Progenitor cell of endocrine pancreas (in vitro differentiated cells): Measurements from ENCODE around the gene KRT1. TPM values are rescaled to one million over a fixed set of nuclear protein-coding genes. Genes with fewer than 3 reads are reported as not detected.

Experiments used
- DNase-seq: peaks from one replicate; pipeline ENCODE4 v3.0.0; 2021; ENCODE audit warnings: low spot score; ENCODE audit not compliant: unreplicated experiment
- H3K27ac Mint-ChIP-seq: 2 replicates; pipeline ENCODE4 v1.8.0; 2021; ENCODE audit warnings: mild to moderate bottlenecking, moderate library complexity, mixed read lengths
- H3K27me3 Mint-ChIP-seq: 2 replicates; pipeline ENCODE4 v1.8.0; 2021; ENCODE audit warnings: mixed read lengths
- H3K36me3 Mint-ChIP-seq: 2 replicates; pipeline ENCODE4 v1.8.0; 2022; ENCODE audit warnings: mixed read lengths; ENCODE audit not compliant: insufficient read depth
- H3K4me1 Mint-ChIP-seq: 2 replicates; pipeline ENCODE4 v1.8.0; 2021; ENCODE audit warnings: low read depth, mixed read lengths
- H3K4me3 Mint-ChIP-seq: 2 replicates; pipeline ENCODE4 v1.8.0; 2021; ENCODE audit warnings: low read depth, mild to moderate bottlenecking, moderate library complexity, mixed read lengths
- H3K9me3 Mint-ChIP-seq: 2 replicates; pipeline ENCODE4 v1.8.0; 2021; ENCODE audit warnings: low read depth, mixed read lengths
- total RNA-seq: library from RNA; stranded (reverse); gene quantifications from 2 replicates; pipeline ENCODE4 v1.2.1, GENCODE V29; 2021
- TF ChIP-seq, protein P1 (sequence below): fragments of 200-600 bp; sonication (generic); IDR thresholded peaks from one replicate; pipeline ENCODE4 v1.5.0; 2021; ENCODE audit warnings: antibody characterized with exemption, mild to moderate bottlenecking; ENCODE audit not compliant: unreplicated experiment

The KRT1 gene
- total RNA-seq, 1 donor from 2014 or later, result not detected

DNA sequence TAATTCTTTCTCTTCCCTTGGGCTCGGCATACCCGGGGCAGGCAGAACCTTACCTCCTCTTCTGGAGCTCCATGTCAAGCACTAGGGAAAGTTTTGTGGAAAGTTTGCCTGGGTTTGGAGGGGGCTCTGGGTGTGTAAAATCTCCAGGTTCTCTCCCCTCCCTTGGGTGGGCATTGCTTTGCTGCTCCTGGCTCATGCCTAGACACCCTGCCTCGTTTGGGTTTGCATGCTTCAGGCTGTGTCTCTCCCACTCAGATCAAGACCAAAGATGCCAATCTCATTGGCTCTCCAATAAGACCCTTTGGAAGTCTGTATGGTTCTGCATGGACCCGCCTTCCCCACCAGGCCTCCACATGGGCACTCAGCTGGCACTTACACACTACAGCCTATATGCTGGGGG, 22.0 kb downstream of the KRT1 start:
- TF ChIP-seq, protein P1, sequence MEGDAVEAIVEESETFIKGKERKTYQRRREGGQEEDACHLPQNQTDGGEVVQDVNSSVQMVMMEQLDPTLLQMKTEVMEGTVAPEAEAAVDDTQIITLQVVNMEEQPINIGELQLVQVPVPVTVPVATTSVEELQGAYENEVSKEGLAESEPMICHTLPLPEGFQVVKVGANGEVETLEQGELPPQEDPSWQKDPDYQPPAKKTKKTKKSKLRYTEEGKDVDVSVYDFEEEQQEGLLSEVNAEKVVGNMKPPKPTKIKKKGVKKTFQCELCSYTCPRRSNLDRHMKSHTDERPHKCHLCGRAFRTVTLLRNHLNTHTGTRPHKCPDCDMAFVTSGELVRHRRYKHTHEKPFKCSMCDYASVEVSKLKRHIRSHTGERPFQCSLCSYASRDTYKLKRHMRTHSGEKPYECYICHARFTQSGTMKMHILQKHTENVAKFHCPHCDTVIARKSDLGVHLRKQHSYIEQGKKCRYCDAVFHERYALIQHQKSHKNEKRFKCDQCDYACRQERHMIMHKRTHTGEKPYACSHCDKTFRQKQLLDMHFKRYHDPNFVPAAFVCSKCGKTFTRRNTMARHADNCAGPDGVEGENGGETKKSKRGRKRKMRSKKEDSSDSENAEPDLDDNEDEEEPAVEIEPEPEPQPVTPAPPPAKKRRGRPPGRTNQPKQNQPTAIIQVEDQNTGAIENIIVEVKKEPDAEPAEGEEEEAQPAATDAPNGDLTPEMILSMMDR, result no peak
- no peak overlapping the region for H3K4me3 Mint-ChIP-seq
- H3K36me3 Mint-ChIP-seq, result no peaks in the 10 kb centered on the region
- H3K27ac Mint-ChIP-seq, result no peak overlapping the region
- H3K4me1 Mint-ChIP-seq, result peaks cover 2% of the 10 kb centered on the region
- H3K27me3 Mint-ChIP-seq, result peaks cover 54% of the 10 kb centered on the region
- no peak for DNase-seq
- H3K9me3 Mint-ChIP-seq, result no peaks in the 10 kb centered on the region

DNA sequence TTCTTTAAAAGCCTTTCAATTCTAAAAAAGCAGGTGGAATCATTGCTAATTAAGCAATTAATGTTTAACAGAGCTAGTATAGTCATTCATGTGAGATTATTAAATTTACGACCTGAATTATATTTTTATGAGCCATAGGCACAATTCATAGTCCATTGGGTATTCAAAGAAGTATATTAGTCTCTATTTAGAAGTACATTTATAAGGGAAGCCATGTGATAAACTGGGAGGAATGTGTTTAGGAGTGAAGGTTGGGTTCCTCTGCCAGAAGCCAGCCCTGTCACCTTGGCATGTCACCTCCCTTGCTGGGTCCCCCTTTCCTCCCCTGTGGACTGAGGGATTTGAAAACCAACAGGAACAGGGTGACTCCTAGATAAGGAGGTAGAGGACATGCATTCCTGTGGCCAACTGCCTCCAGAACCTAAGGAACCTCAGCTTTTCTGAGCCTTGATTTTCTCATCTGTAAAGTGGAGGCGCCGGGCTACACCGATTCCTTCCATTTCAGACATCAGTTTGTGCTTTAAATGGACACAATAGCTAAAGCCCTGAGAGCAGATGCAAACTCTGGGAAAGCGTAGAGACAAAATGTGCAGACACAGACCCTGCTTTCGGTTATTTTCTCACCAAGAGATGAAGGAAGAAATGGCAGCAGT, 22.8 kb downstream of the KRT1 start:
- H3K36me3 Mint-ChIP-seq, result no peaks in the 10 kb centered on the region
- no peaks in the 10 kb centered on the region for H3K9me3 Mint-ChIP-seq
- no peak overlapping the region for H3K27ac Mint-ChIP-seq
- DNase-seq, result no peak
- peaks cover 55% of the 10 kb centered on the region for H3K27me3 Mint-ChIP-seq
- H3K4me3 Mint-ChIP-seq, result no peak overlapping the region
- TF ChIP-seq, protein P1, result no peak
- H3K4me1 Mint-ChIP-seq, result peaks cover 2% of the 10 kb centered on the region

DNA sequence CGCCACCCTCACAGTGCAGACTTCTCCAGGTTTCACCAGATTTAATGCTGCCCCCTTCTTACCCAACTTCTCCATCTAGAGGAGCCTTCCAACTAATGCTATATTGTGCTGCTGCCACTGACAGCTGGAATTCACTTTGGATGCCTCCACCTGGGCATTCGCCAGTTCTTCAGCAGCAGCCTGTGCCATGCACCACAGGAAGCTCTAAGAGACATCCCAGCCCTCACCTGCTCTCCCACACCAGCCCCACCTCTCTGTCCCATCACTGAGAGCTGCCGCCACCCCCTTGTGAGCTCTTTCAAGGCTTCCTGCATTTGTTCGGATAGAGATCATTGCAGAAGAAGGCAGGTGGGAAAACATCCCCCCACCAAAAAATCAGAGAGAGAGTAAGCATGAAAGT, 23.6 kb downstream of the KRT1 start:
- Mint-ChIP-seq H3K36me3 (no peaks in the 10 kb centered on the region), H3K4me3 (no peak overlapping the region), H3K4me1 (peaks cover 2% of the 10 kb centered on the region), H3K27me3 (peaks cover 53% of the 10 kb centered on the region), H3K9me3 (no peaks in the 10 kb centered on the region), H3K27ac (no peak overlapping the region)
- no peak for DNase-seq
- TF ChIP-seq, protein P1, result no peak

DNA sequence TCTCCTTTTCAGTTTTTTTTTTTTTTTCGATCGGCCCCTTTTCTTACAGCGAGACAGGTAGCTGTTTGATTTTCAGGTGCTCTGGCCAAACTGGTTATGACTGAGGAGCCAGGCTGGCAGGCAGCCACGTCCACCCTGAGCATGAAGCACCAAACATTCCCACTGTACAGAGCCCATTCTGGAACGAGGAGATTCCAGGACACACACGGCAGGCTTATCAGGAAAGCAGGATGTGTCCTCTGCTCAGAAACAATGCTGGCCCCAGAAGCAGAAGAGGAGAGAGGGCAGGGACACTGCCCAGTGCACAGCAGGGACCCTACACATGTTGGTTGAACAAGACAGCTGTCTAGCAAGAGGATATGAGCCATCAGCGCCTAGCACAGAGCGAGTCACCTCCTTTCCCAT, 24.5 kb downstream of the KRT1 start:
- Mint-ChIP-seq H3K4me3 (no peak overlapping the region), H3K27ac (no peak overlapping the region), H3K36me3 (no peaks in the 10 kb centered on the region), H3K27me3 (peaks cover 53% of the 10 kb centered on the region), H3K4me1 (peaks cover 2% of the 10 kb centered on the region), H3K9me3 (no peaks in the 10 kb centered on the region)
- TF ChIP-seq, protein P1, result no peak
- no peak for DNase-seq

DNA sequence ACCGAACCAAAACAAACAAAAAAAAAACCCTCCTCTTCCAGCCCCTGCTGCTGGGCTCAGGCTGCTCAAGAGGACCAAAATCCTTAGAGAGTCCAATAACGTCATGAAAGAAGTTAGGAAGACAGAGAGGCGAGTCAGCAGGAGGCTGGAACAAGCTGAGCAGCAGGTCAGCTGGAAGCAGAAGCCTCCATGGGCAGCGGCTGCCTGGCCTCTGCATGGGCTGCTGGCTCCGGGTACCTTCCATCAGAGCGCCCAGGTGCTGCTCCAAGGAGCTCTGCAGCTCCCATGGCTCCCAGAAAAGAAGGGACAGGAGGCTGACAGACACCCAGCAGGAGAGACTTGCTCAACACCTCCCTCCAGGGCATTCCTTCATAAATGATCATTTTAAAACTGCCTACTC, 25.0 kb downstream of the KRT1 start:
- peaks cover 55% of the 10 kb centered on the region for H3K27me3 Mint-ChIP-seq
- no peak for DNase-seq
- H3K27ac Mint-ChIP-seq, result no peak overlapping the region
- H3K4me1 Mint-ChIP-seq, result peaks cover 2% of the 10 kb centered on the region
- no peaks in the 10 kb centered on the region for H3K36me3 Mint-ChIP-seq
- H3K4me3 Mint-ChIP-seq, result no peak overlapping the region
- H3K9me3 Mint-ChIP-seq, result no peaks in the 10 kb centered on the region
- TF ChIP-seq, protein P1, result no peak
